D341Med (cell line): Measurements from ENCODE around the gene MYO7A.

Experiments used
- DNase-seq: peaks from one replicate; pipeline ENCODE4 v3.0.0; 2012; ENCODE audit warnings: low spot score

MYO7A gene

GRCh38 chr11:77111946-77112345 is 16.1 kb upstream of the MYO7A start:
- DNase-seq: no peak

DNA sequence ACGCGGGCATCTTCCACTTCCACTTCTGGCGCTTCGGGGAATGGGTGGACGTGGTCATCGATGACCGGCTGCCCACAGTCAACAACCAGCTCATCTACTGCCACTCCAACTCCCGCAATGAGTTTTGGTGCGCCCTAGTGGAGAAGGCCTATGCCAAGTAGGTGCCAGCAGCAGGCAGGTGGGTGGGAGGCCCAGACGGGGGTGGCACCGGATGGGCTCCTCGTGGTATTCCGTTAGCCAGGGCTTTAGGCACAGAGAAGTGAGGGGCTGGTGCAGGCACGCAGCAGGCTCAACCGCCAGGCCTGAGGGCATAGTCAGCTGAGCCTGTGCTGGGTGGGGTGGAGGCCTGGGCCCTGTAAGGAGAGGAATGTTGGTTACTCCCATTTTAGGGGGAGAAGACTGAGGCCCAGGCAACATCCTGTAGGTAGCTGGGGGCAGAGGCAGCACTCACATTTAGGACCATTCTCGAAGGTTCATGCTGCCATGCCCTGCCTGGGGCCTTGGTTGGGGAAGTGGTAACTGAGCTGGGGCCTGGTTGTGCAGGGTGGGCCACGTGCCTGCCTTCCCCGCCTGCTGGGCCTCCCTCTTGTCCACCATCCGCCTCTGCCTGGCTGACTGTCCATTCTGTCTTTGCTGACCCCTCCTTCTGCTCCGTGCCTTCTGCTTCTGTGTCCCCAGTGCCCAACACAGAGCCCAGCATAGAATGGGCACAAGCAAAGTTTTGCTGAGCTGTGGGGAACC is 15.2 kb upstream of the MYO7A start:
- no peak for DNase-seq

DNA sequence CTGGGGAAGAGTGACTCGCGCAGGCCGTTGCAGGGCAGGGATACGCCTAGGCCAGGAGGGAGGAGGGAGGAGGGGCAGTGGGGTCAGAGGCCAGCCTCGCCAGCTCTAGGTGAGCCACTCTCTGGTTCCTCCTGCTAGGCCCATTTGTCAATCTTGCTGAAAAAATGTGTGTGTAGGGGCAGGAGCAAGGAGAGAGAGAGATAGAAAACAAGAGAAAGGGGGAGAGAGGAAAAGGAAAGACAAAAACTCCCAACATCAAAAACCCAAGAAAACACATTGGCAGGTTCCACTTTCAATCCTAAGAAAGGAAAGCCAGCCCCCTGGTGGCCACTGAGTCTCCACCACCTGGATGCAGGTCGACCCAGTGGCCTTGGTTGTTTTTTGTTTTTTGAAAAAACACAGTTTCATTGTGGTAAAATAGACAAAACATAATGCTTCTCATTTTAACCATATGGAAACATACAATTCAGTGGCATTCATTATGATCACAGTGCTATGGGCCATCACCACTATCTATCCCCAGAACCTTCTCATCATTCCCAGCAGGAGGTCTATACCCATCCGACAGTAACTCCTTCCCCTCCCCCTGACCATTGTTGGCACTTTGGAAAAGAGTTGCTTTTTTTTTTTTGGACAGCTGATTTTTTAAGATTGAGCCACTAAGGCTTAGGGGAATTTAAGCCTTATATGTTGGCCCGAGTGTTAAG is 14.5 kb upstream of the MYO7A start:
- DNase-seq: peak; percentile 67

DNA sequence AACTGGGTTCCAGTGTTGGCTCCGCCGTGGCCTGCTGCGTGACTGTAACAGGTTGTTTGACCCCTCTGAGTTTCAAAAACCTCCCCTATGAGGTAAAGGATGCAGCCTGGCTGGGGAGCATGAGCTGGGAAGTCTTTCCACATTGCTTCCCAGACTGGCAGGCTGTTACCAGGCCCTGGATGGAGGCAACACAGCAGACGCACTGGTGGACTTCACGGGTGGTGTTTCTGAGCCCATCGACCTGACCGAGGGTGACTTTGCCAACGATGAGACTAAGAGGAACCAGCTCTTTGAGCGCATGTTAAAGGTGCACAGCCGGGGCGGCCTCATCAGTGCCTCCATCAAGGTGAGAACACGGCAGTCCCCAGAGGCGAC is 14.0 kb upstream of the MYO7A start:
- no peak for DNase-seq

- no peak for DNase-seq
Observed at GRCh38 chr11:77115181-77115611, 12.8 kb upstream of the MYO7A start.

DNA sequence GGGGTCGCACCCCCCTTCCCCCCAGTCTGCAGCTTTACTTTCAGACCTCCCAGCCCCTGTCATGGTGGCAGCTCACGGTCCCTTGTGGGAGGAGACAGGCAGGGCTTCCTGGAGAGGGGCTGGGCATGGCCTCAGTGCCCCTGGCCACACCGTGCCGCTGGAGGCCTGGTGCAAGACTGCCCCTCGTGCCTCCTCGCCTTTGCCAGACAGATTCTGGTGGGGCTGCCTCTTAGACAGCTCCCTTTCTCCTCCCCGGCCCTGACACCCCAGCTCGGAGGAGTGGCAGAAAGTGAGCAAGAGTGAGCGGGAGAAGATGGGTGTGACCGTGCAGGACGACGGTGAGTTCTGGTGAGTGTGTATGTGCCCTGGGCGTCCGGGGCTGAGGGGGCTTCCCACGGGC is 12.1 kb upstream of the MYO7A start:
- DNase-seq: no peak

DNA sequence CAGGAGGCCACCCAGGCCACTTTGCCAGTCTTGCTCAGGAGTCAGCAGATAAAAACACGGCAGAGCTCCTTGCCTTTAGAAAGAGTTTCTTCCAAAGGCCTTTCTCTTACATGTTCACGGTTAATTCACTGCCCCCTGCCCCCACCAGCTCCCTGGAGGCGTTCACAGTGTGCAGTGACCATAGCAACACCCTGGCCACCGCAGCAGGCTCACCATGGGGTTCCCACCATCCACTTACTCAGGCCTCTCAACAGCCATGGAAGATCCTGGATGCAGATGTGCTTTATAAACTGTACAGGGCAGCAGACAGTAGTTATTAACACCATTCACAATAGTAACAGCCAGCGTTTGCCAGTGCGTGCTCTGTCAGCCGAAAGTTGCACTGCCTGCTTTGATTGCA is 10.6 kb upstream of the MYO7A start:
- DNase-seq: no peak

DNA sequence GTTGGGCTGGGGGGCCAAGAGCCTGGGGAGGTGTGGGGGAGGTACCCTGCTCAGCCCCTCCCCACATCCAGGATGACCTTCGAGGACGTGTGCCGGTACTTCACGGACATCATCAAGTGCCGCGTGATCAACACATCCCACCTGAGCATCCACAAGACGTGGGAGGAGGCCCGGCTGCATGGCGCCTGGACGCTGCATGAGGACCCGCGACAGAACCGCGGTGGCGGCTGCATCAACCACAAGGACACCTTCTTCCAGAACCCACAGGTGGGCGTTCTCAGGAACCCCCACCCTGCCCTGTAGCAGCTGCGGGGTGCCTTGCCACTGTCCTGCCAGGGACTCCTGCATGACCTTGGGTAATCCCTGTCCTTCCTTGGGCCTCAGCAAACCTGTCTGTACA is 10.0 kb upstream of the MYO7A start:
- no peak for DNase-seq

DNA sequence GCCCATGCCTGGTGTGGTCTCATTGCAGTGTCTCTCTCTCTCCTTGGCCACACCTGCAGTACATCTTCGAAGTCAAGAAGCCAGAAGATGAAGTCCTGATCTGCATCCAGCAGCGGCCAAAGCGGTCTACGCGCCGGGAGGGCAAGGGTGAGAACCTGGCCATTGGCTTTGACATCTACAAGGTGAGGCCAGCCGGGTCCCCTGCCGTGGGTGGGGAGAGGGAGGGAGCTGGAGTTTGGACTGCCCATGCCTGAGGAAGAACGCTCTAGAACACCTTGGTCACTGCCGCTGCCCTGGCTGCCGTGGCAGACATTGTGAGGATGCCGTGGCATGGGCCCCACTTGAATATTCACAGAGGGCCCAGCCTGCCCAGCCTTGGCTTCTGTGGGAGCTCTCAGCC is 9.1 kb upstream of the MYO7A start:
- DNase-seq: no peak

- DNase-seq: no peak
Observed at GRCh38 chr11:77119531-77119936, 8.5 kb upstream of the MYO7A start.

GRCh38 chr11:77120571-77120970 is 7.5 kb upstream of the MYO7A start:
- no peak for DNase-seq

- no peak for DNase-seq
Observed at GRCh38 chr11:77121096-77121640, 6.9 kb upstream of the MYO7A start.

- DNase-seq: no peak
Observed at GRCh38 chr11:77121876-77122575, 6.0 kb upstream of the MYO7A start.

GRCh38 chr11:77122576-77123212 is 5.4 kb upstream of the MYO7A start:
- DNase-seq: no peak

GRCh38 chr11:77123591-77123990 is 4.5 kb upstream of the MYO7A start:
- DNase-seq: no peak

DNA sequence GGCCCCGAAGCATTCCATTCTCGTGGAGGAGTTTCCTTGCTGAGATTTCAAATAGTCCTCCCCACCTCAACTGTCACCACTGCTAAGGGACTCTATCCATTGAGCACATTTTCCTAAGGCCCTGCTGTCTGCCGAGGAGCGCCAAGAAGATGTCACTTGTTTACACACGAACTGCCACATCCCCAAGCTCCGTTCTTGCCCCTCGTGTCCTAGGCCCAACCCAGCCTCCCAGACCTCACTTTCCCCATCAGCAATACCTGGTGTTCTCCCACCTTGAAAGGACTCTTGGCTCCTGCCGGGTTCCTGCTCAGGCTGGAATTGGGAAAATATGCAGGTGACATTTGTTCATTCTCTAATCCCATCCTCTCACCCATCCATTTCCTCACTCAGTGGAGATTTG is 4.0 kb upstream of the MYO7A start:
- no peak for DNase-seq

DNA sequence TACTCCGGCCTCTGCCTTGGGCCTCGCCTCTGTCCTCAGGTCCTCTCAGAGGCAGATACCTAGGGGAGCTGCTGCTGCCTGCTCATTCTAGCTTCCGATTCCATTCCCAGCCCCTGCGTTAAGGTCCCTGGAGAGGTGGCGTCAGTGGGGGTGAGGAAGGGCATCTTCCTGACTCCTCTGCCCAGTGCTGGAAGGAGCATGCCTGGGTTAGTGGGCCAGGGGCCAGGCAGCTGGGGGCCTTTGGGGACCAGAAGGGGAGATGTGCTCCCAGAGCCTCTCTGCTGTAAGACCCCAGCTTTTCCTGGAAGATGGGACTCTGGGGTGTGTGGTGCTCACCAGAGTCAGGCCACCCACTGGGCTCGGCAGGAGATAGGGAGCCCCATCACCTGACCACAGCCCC is 3.6 kb upstream of the MYO7A start:
- no peak for DNase-seq

DNA sequence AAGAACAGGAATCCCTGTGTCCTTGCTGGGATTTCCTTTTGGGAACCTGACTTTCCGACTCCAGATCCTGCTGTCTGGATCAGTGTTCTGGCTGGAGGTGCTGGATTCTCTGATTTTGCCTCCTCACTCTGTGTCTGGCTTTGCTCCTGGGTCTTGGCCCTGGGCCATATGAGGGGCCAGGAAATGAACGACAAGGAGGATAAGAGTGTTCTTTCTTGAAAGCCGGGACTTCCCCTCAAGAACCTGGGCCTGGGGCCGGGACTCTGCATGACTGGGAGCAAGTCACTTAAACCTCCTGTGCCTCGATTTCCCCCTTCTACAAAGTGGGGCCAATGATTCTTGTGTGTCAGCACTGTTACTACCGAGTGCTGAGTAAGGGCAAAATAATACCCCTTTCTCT is 2.9 kb upstream of the MYO7A start:
- DNase-seq: no peak

DNA sequence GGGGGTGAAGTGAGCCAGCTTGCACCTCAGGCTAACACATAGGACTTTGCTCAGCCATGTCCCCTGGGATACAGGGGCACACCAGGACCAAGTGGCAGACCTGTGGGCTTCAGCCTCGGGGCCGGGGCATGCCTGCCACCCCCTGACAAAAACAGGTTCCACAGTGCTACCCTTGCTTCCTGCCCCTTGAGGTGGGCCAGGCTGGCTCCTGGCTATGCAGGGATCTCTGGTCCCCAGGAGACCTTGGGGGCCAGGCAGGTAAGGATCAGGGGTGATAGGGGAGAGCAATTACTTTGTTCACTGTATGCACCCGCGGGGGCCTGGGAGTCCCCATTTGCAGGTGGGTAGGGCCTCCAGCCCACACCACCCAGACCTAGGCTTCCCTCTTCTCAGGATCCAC is 2.4 kb upstream of the MYO7A start:
- DNase-seq: no peak

DNA sequence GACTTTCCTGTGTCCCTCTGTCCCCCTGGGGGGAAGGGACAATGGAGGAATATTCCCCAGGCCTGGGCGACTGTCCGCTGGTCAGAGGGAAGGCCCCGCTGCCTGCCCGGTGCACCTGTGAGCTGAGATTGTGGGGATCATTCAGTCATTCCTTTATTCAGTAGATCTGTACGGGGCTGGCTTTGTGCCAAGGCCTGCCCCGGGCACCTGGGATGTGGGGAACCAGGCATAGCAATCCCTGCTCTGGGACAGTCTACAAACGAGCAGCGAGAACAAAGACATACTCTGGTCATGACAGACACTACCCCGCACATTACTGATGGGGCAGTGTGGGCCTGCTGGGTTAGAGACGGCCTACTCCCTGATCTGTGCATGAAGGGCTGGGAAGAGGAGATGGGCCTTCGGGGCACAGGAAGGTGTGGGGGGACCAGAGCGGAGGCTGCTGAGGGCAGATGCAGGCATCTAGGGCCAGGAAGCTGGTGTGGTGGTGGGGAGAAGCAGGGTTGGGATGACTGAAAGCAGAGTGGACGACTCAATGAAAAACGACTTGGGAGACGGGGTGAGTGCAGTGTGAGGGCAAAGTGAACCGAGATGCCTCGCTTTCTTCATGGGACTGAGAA is 1.8 kb upstream of the MYO7A start:
- no peak for DNase-seq

DNA sequence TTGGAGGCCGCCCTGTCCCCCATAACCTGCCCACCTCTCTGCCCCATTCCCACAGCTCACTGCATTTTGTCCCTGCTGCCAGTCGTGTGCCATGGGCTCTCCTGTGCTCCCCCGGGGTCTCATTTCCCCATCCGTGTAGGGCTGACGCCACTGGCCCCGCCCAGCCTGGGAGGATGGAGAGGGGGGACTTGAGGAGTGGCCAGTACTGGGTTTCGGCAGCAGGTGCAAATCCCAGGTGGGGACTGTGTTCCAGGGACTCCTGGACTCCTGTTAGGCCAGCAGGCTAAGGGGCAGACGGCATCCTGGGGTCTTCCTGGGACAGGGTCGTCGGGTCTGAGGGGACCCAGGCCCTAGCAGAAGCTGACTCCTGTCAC is 1.2 kb upstream of the MYO7A start:
- DNase-seq: no peak
